Common myeloid progenitor, CD34-positive (primary cell): ENCODE data around the gene TIMP2. TPM values are rescaled to one million over a fixed set of nuclear protein-coding genes. Genes with fewer than 3 reads are reported as not detected.

Source experiments
- CTCF ChIA-PET: fragments of 350-600 bp; sonication (Branson Sonifier 250); formaldehyde crosslinking; loops from one replicate; lab custom pipeline; 2021; ENCODE audit warnings: antibody characterized with exemption; lab: Charles Lee
- POLR2A ChIA-PET: fragments of 350-600 bp; sonication (Branson Sonifier 250); formaldehyde crosslinking; loops from one replicate; lab custom pipeline; 2021; ENCODE audit warnings: antibody characterized with exemption; lab: Charles Lee
- DNase-seq, 3 donors: peaks; one replicate each; pipeline versions ENCODE4 v3.0.0 to v3.0.0-alpha.2; 2013
- H3K27ac ChIP-seq, 2 experiments: 1 replicate in 1 of 2; 2 replicates in 1 of 2; pipeline ENCODE4 v1.7.0; 2013; ENCODE audit warnings: inconsistent platforms in 2 of 2, low read length in 2 of 2, mild to moderate bottlenecking in 2 of 2, low read depth in 1 of 2, moderate library complexity in 1 of 2; ENCODE audit not compliant: severe bottlenecking in 2 of 2, insufficient read depth in 1 of 2, poor library complexity in 1 of 2
- H3K27me3 ChIP-seq, 5 experiments: replicated peaks in 2 of 5; 1 replicate in 3 of 5; 2 replicates in 2 of 5; pipeline versions ENCODE4 v1.6.1 to v1.7.0; 2013; ENCODE audit warnings: low read length in 4 of 5, mild to moderate bottlenecking in 2 of 5, moderate library complexity in 2 of 5, inconsistent platforms in 1 of 5; ENCODE audit not compliant: insufficient read depth in 5 of 5, control insufficient read depth in 4 of 5
- H3K36me3 ChIP-seq, 4 experiments: 1 replicate in 2 of 4; 2 replicates in 2 of 4; pipeline versions ENCODE4 v1.6.1 to v1.7.0; 2013; ENCODE audit warnings: low read length in 3 of 4, control low read depth in 1 of 4, mild to moderate bottlenecking in 1 of 4; ENCODE audit not compliant: control insufficient read depth in 4 of 4, insufficient read depth in 4 of 4
- H3K4me1 ChIP-seq, 4 experiments: 1 replicate in 3 of 4; 2 replicates in 1 of 4; pipeline versions ENCODE4 v1.6.1 to v1.7.1; 2013; ENCODE audit warnings: low read length in 3 of 4, mild to moderate bottlenecking in 3 of 4, control low read depth in 1 of 4, inconsistent platforms in 1 of 4, moderate library complexity in 1 of 4; ENCODE audit not compliant: control insufficient read depth in 4 of 4, insufficient read depth in 4 of 4; ENCODE audit errors: control extremely low read depth in 1 of 4
- H3K4me3 ChIP-seq, 7 experiments: 1 replicate in 4 of 7; 2 replicates in 3 of 7; pipeline versions ENCODE4 v1.5.1 to v1.7.0; 2013; ENCODE audit warnings: mild to moderate bottlenecking in 7 of 7, low read length in 6 of 7, moderate library complexity in 6 of 7, inconsistent platforms in 2 of 7, low read depth in 2 of 7, control low read depth in 1 of 7; ENCODE audit not compliant: insufficient read depth in 4 of 7, control insufficient read depth in 1 of 7; ENCODE audit errors: extremely low read depth in 1 of 7
- H3K9me3 ChIP-seq, 5 experiments: 1 replicate in 4 of 5; 2 replicates in 1 of 5; pipeline versions ENCODE4 v1.6.1 to v1.7.1; 2013; ENCODE audit warnings: low read length in 4 of 5, mild to moderate bottlenecking in 2 of 5, inconsistent platforms in 1 of 5, low read depth in 1 of 5, moderate library complexity in 1 of 5; ENCODE audit not compliant: control insufficient read depth in 4 of 5, insufficient read depth in 2 of 5; ENCODE audit errors: control extremely low read depth in 1 of 5
- WGBS: methylation state at CpG from one replicate; pipeline ENCODE4 v1.1.5; 2013; ENCODE audit not compliant: insufficient coverage; 5-methylcytosine and 5-hydroxymethylcytosine counted together
- polyA plus RNA-seq: library from polyadenylated mRNA; unstranded; fragments of 120-200 nt; gene quantifications from one replicate; pipeline ENCODE4 v1.2.1, GENCODE V29; 2013

The TIMP2 gene
- 38.8 TPM for polyA plus RNA-seq

GRCh38 chr17:78925234-78925633 is at the start of gene TIMP2:
TIMP2 (minus strand) TSS chr17:78925387; CDS start chr17:78925088, 299 bp downstream.
- peak; percentile 83 to 90 (median 89) for DNase-seq
- Histone ChIP-seq H3K4me3 (peak within 1 kb of the TSS; percentile 36 to 81 (median 69)), H3K36me3 (peaks cover 0 to 4% (median 0%) of the 10 kb centered on the region in 4 experiments), H3K27me3 (no peaks in the 10 kb centered on the region), H3K9me3 (no peaks in the 10 kb centered on the region), H3K4me1 (peaks cover 4 to 46% (median 37%) of the 10 kb centered on the region in 4 experiments), H3K27ac (no peak within 1 kb of the TSS)
- ChIA-PET CTCF (interaction anchor here (1.3 kb wide), 1 partner anchor 59 kb away, joined by 3 read pairs; no protein-coding TSS in a partner anchor), POLR2A (interaction anchor here (1.4 to 1.7 kb wide), 2 partner anchors 8 to 60 kb away, joined by 4 to 5 read pairs; no protein-coding TSS in a partner anchor)
- under 1% methylated on average over 29 of the region's 52 CpGs for WGBS

GRCh38 chr17:78973792-78974520 is 48.8 kb upstream of the TIMP2 start:
- Histone ChIP-seq H3K27me3 (no peaks in the 10 kb centered on the region), H3K4me3 (no peak overlapping the region), H3K9me3 (no peaks in the 10 kb centered on the region), H3K4me1 (peaks cover 0 to 11% (median 6%) of the 10 kb centered on the region in 4 experiments), H3K36me3 (peaks cover 0 to 8% (median 0%) of the 10 kb centered on the region in 4 experiments), H3K27ac (no peak overlapping the region)
- DNase-seq, result no peak
- CTCF ChIA-PET, result interaction anchor here (1.2 kb wide), 1 partner anchor 108 kb away, joined by 3 read pairs; no protein-coding TSS in a partner anchor
- 88% methylated on average over 21 of the region's 23 CpGs for WGBS
- POLR2A ChIA-PET, result no interaction called here

GRCh38 chr17:78973196-78973595 is 48.0 kb upstream of the TIMP2 start:
- POLR2A ChIA-PET, result no interaction called here
- DNase-seq, result no peak

GRCh38 chr17:78972507-78973105 is 47.4 kb upstream of the TIMP2 start:
- ChIA-PET CTCF (interaction anchor here (1.0 to 2.8 kb wide), 12 partner anchors 13 to 144 kb away, joined by 3 to 26 read pairs (median 4); partner anchors contain the start of gene CEP295NL), POLR2A (no interaction called here)
- Histone ChIP-seq H3K27ac (no peak overlapping the region), H3K4me1 (peaks cover 0 to 9% (median 6%) of the 10 kb centered on the region in 4 experiments), H3K4me3 (no peak overlapping the region), H3K27me3 (no peaks in the 10 kb centered on the region), H3K9me3 (no peaks in the 10 kb centered on the region), H3K36me3 (peaks cover 0 to 8% (median 0%) of the 10 kb centered on the region in 4 experiments)
- WGBS, result over 99% methylated on average over 15 of the region's 15 CpGs
- DNase-seq, result no peak

More at GRCh38 chr17:78973196-78973595, 48.0 kb upstream of the TIMP2 start:
- peaks cover 0 to 8% (median 0%) of the 10 kb centered on the region in 4 experiments for H3K36me3 ChIP-seq
- 96% methylated on average over 6 of the region's 11 CpGs for WGBS
- no peak overlapping the region for H3K27ac ChIP-seq
- CTCF ChIA-PET, result interaction anchor here (1.2 kb wide), 1 partner anchor 107 kb away, joined by 3 read pairs; no protein-coding TSS in a partner anchor
- H3K4me3 ChIP-seq, result no peak overlapping the region
- peaks cover 0 to 9% (median 6%) of the 10 kb centered on the region in 4 experiments for H3K4me1 ChIP-seq
- no peaks in the 10 kb centered on the region for H3K9me3 ChIP-seq
- no peaks in the 10 kb centered on the region for H3K27me3 ChIP-seq

- H3K27me3 ChIP-seq, result no peaks in the 10 kb centered on the region
- WGBS, result 90% methylated on average over 20 of the region's 22 CpGs
- H3K27ac ChIP-seq, result no peak overlapping the region
- ChIA-PET CTCF (interaction anchor here (0.7 to 2.8 kb wide), 24 partner anchors 8 to 143 kb away, joined by 3 to 26 read pairs (median 4); partner anchors contain the start of gene CEP295NL), POLR2A (no interaction called here)
- no peak for DNase-seq
- peaks cover 0 to 8% (median 0%) of the 10 kb centered on the region in 4 experiments for H3K36me3 ChIP-seq
- H3K4me1 ChIP-seq, result peaks cover 0 to 9% (median 6%) of the 10 kb centered on the region in 4 experiments
- H3K9me3 ChIP-seq, result no peaks in the 10 kb centered on the region
- H3K4me3 ChIP-seq, result no peak overlapping the region
Observed at GRCh38 chr17:78971756-78972506, 46.7 kb upstream of the TIMP2 start.

GRCh38 chr17:78970834-78971755 is 45.9 kb upstream of the TIMP2 start:
- peak; percentile 79 to 88 (median 83) for DNase-seq
- ChIA-PET CTCF (interaction anchor here (0.7 to 2.8 kb wide), 25 partner anchors 9 to 142 kb away, joined by 3 to 26 read pairs (median 3); partner anchors contain the start of gene CEP295NL), POLR2A (interaction anchor here (0.9 kb wide), 1 partner anchor 127 kb away, joined by 3 read pairs; no protein-coding TSS in a partner anchor)
- H3K4me1 ChIP-seq, result peaks cover 0 to 9% (median 5%) of the 10 kb centered on the region in 4 experiments
- WGBS, result 56% methylated on average over 28 of the region's 33 CpGs
- no peaks in the 10 kb centered on the region for H3K27me3 ChIP-seq
- H3K36me3 ChIP-seq, result peaks cover 0 to 8% (median 0%) of the 10 kb centered on the region in 4 experiments
- H3K9me3 ChIP-seq, result no peaks in the 10 kb centered on the region
- no peak overlapping the region for H3K27ac ChIP-seq
- no peak overlapping the region for H3K4me3 ChIP-seq
